MV-4-11 (cell line): ENCODE data around the gene SLC46A1.

Source experiments
- DNase-seq: peaks from one replicate; lab custom pipeline; 2025; lab: John Stamatoyannopoulos, UW

SLC46A1 gene

DNA sequence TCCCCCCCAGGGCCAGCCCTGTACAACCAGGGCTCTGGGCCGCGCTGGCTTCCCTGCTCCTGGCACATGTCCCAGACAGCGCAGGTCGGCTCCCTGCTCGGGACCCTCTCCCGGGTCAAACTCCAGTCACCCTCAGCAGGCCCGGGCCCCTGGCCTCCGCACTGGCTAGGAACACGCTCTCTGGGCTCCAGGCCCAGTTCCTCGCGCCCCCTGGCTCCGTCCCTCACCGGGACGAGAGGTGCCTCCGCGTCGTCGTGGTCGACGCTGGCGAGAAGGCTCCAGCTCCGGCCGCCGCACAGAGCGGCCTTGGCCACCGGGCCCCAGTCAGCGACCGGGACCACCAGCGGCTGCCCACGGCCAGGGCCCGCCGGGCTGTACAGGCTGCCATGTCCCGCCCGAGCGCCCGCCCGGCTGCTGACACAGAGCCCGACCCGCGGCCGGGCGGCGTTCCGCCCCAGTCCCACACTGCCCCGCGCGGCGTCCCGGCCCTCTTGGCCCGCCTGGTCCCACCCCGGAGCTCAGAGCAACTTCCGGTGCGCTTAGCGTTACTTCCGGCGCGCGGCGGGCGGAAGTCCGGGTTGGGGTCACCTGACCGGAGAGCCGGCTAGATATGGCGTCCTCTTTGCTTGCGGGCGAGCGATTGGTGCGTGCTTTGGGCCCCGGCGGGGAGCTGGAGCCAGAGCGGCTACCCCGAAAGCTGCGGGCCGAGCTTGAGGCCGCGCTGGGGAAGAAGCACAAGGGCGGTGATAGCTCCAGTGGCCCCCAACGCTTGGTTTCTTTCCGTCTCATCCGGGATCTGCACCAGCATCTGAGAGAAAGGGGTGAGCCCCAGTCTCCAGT is 48.7 kb downstream of the SLC46A1 start, which contains the start of gene POLDIP2:
Gene POLDIP2 (minus strand): TSS at position 467 of the 840 bp plus-strand sequence. CDS start 79 bp downstream, at position 388.
- peak; percentile 90 for DNase-seq

DNA sequence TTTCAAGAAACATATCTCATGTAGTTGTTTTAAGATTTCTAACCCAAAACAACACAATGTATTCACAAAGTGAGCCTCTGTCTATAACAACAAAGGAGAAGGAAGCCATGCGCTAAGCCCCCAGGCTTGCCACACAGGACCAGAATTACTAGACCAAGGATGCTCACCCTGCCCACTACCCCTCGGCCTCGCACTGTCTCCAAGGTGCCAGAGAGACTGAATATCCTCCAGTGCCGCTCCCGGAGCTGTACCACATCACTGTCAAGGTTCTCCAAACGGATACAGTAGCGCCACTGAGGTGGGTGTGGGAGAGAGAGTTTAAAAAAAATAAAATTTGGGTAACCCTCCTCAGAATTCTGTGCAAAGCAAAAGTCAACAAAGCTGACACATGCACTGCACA is 55.7 kb downstream of the SLC46A1 start:
- no peak for DNase-seq

DNA sequence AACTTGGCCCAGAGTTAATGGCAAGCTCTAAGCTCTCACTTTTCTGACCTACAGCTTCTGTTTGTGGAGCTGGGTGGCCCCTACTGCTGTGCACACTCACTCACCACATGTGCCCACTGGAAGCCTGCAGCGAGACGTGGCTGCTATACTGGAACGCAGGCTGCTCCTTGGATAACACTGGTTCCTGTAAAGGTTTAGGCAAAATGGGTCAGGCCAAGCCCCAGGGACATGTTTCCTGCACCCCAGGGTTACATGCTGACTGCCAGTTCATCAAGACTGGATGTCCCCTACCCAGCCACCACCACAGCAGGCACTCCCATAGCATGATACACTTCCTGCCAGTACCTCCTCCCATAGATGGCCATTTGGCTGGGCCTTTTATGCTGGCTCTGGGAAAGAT is 57.0 kb downstream of the SLC46A1 start:
- DNase-seq: no peak

DNA sequence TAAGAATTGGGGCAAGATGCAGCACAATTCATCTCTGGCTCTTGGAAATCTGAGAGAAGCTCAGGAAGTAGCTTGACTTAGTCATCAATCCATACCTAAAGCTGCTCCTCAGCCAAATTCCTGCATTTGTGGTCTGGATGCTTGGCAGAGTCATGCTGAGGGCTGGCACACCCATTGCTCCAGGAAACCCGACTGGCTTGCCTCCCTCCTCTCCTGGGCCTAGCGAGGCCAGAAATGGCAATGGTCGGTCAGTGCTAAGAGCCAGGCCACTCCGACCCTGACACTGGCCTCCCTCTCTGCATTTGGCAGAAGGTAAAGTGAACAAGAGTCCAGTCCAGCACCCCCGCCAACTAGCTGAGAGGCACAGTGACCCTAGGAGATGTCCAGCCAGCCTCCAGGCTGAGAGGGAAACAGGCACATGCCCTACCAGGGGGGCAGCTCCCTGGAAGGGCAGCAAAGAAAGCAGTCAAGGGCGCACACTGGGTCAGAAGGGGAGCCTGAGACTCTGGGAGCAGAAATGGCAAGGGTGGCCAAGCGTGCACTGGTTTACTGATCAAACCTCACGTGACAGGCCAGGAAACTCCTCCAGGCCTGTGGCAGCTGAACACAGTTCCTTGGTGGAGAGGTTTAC is 58.6 kb downstream of the SLC46A1 start:
- DNase-seq: no peak

DNA sequence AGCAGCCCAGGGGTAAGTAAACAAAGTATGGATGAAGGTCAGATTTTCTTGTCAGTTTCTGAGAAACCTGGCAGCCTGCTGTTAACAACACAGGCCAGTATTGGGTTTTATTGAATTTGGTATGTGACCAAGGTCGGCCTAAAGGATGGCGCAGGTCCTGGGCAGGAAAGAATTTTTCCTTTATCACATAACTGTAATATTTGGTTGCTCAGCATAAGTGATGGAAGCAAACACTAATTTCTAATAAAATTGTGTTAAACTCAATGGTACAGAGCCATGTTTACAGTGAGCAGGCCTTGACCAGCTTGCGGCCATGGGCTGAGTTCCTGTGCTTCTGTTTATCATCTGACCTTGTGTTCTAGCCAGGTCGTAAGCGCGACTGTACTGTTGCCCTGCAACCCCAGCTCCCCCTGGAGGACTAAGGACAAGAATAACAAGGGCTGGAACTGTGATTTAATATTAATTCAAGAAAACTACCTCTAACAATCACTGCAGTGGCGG is 59.2 kb downstream of the SLC46A1 start:
- DNase-seq: peak; percentile 18

DNA sequence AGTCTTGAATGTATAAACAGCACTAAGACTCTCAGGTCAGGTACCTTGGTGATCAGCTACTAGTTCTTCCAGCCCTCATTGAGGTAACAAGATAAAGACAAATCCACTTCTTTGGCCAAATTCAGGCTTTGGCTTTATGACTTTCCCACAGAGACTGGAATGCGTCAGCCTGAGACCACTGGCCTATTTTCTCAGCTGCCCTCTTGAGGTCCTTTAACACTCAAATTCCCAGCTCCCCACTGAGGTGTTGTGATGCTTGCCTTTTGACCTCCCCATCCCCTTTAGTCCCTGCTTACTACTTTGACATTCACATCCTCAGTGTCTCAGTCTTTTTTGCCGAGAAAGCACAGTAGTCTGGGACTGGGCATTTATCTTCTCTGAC is 59.8 kb downstream of the SLC46A1 start:
- no peak for DNase-seq

DNA sequence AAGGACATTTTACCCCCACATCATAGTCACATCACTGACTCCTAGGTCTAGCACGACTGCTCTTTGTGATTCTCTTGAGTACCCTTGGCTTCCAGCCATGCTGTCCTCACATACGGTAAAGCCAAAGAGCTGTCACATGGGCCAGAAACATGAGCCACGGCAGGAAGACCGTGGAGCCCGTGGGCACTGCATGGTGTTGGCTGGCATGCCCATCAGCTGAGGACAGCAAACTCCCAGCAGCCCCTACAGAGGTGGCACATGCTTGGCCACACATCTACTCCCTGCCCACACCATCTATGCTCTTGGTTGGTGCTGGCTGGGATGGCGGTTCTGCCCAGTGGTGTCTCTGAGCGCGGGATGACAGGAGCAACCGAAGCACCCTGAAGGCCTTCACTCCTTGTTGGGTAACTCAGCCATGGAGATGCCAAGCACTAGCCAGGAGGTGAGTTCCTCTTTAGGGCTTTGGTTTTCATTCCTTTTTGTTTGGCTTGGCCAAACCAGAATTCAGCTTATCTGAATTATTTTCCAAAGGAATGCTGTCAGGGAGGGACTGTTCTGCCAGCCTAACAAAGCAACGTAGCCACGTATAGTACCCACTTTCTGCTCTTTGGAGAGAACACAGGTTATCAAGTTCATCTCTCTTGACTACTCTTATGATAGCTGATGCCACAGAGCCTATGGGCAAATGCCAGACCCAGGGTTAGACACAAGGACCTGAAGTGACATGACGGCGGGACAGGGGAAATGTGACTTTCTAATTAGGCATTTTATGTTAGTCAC is 60.4 kb downstream of the SLC46A1 start:
- no peak for DNase-seq
